MG63 (cell line): Measurements from ENCODE around the gene CHKA. TPM values are rescaled to one million over a fixed set of nuclear protein-coding genes. Genes with fewer than 3 reads are reported as not detected.

Experiments used
- DNase-seq: peaks from one replicate; pipeline ENCODE4 v3.0.0-alpha.2; 2020
- H3K27me3 ChIP-seq: fragments of 250-450 bp; sonication (Bioruptor Pico); 2 replicates; pipeline ENCODE4 v1.5.1; 2020; ENCODE audit warnings: mild to moderate bottlenecking, moderate library complexity
- H3K36me3 ChIP-seq: fragments of 250-450 bp; sonication (Bioruptor Pico); 2 replicates; pipeline ENCODE4 v1.5.1; 2020; ENCODE audit warnings: mild to moderate bottlenecking, moderate library complexity
- H3K4me3 ChIP-seq: fragments of 250-450 bp; sonication (Bioruptor Pico); 2 replicates; pipeline ENCODE4 v1.5.1; 2020; ENCODE audit warnings: mild to moderate bottlenecking, moderate library complexity
- H3K9me3 ChIP-seq: fragments of 250-450 bp; sonication (Bioruptor Pico); 2 replicates; pipeline ENCODE4 v1.5.1; 2020; ENCODE audit warnings: mild to moderate bottlenecking, moderate library complexity
- total RNA-seq: library from RNA; depleted of rRNA; stranded (reverse); fragments of >200 nt; shearing (Covaris generic); gene quantifications from 2 replicates; pipeline ENCODE4 v1.2.3, GENCODE V29; 2014; ENCODE audit warnings: low replicate concordance; rRNA removed

CHKA gene
- total RNA-seq, 1 experiment from 2014 or later: 6.8 TPM

GRCh38 chr11:68010090-68011041, 110.8 kb downstream of the CHKA start, which contains the start of gene ALDH3B1:
ALDH3B1 (plus strand) TSS chr11:68010327; CDS start chr11:68015298, 4,971 bp downstream.
- Histone ChIP-seq H3K36me3 (peaks cover 7% of the 10 kb centered on the region), H3K4me3 (peak within 1 kb of the TSS; percentile 54), H3K9me3 (no peaks in the 10 kb centered on the region), H3K27me3 (no peaks in the 10 kb centered on the region)
- DNase-seq: peak; percentile 97

DNA sequence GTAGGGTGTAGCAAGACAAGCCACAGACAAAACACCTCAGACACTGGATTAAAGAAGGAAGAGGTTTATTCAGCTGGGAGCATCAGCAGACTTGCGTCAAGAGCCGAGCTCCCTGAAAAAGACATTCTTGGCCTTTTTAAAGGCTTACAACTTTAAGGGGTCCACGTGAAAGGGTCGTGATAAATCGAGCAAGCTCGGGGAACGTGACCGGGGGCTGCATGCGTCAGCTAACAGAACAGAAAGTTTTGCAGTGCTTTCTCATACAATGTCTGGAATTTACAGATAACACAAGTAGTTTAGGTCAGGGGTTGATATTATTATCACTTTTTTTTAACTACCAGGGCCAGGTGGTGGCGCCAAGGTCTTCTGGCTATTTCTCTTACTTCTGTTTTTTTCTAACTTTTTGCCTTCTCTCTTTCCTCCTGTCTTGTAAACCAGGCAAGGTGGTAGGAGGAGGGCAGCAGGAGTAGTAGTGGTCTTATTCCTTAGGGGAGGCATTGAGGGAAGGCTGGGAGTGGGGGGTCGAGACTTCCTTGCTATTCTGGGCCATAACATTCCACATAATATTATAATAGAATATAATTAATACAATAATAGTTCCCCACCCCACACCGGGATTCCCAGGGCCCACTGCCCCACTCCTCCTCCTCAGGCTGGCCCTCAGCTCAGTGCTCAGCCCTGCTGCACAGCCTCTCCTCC, 111.6 kb downstream of the CHKA start:
- Histone ChIP-seq H3K27me3 (no peaks in the 10 kb centered on the region), H3K9me3 (no peaks in the 10 kb centered on the region), H3K36me3 (peaks cover 7% of the 10 kb centered on the region), H3K4me3 (peak overlapping the region; percentile 54)
- DNase-seq: no peak

DNA sequence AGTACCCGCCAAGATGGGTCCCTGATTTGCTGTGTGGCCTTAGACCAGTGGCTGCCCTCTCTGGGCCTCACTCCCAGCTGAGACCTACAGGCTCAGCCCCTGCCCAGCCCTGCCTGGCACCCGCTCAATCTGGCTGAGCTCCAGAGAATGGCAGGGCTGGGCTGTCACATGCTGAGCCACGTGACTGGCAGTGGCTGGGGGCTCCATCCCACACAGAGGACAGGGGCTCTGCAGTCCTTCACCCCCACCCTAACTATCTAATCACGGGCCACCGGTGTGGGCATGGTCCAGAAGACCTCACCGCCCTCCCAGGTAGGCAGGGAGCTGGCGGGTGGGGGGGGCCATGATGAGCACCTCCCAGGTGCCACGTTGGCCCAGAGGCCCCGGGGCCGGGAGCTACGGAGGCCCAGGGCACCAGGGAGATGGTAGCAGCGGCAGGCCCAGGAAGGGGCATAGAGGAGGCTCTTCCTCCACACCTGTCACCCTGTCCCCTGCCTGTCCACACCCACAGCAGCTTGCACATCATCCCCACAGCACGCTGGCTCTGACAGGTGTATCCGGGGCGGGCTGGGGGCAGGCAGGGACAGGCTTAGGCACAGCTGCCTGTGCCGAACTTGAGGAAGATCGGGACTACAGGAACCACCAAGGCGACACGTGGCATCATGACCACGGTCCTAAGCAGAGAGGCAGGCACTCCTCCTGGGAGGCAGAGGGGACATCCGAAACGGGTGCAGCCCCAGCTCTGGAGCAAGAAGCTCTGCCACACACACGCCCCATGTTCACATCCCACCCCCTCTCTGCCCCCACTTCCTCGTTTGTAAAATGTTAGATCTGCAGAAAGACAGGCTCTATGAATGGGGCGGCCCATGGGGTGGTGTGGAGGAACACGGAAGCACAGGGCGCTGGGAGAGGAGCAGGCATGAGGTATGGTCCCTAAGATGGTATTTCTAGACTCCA, 112.5 kb downstream of the CHKA start:
- Histone ChIP-seq H3K36me3 (peaks cover 2% of the 10 kb centered on the region), H3K9me3 (no peaks in the 10 kb centered on the region), H3K27me3 (no peaks in the 10 kb centered on the region), H3K4me3 (no peak overlapping the region)
- DNase-seq: no peak

- no peak for DNase-seq
- no peaks in the 10 kb centered on the region; the same call in 1 of the 2 replicates for H3K36me3 ChIP-seq
- no peaks in the 10 kb centered on the region for H3K9me3 ChIP-seq
- no peak overlapping the region for H3K4me3 ChIP-seq
- no peaks in the 10 kb centered on the region for H3K27me3 ChIP-seq
Measured at GRCh38 chr11:68007498-68008380, 113.4 kb downstream of the CHKA start.

DNA sequence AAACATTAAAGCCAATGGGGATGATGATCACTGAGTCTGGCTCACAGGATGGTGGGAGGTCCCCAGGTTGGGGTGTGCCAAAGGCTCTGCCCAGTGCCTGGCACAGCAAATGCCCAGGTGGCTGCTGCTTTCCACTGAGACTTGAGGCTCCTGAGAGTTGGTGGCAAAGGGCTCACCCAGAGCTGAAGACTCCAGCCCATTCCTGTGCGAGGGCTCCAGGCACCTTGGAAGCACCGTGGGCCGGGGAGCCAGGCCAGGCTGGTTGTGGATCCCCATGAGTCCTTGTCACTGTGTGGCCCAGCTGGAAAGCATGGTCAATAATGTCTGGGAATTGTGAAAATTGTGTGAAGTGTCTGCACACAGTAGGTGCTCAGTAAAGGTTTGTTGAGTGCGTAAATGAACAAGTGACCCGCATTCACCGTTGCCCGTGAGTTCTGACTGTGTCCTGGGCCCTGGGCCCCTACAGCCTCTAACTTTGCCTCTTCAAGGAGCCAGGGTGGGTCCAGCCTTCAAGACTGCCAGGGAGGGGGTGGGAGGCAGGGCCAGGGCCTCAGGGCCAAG, 114.5 kb downstream of the CHKA start:
- Histone ChIP-seq H3K36me3 (no peaks in the 10 kb centered on the region), H3K27me3 (no peaks in the 10 kb centered on the region), H3K9me3 (no peaks in the 10 kb centered on the region), H3K4me3 (no peak overlapping the region)
- no peak for DNase-seq

- DNase-seq: no peak
- Histone ChIP-seq H3K27me3 (no peaks in the 10 kb centered on the region), H3K4me3 (peak overlapping the region; percentile 53), H3K36me3 (no peaks in the 10 kb centered on the region), H3K9me3 (no peaks in the 10 kb centered on the region)
Measured at GRCh38 chr11:68004551-68005335, 116.4 kb downstream of the CHKA start.

DNA sequence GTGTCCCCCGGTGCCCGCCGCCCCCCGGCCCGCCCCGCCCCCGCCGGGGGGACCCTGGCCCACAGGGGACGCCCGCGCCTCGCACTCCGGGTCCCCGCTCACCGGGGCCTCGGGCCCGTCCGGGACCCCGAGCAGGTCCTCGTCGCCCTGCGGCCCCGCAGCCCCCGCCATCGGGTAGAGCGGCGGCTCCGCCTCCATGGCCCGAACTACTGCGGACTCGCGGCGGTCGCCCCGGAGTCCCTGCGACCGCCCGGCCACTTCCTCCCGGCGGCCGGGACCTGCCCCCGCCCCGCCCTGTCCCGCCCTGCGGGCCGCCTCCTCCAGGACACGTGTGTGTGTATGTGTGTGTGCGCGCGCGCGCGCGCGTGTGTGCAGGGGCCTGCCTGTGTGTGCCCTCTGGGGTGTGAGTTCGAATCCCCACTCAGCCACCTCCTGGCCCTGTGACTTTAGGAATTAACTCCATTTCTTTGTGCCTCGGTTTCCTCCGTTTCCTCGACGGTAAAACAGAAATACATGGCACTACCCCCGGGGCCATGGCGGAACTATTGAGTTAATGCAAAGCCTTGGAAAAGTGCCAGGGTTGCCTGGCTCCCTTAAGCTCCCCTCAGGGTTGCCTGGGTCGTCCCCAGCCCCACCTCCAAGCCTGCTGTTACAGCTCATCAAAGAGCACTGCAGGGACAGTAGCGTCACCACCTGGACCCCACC, 117.2 kb downstream of the CHKA start, which contains the start of gene UNC93B1:
Gene UNC93B1, minus strand, starts transcription at position 252 of the 705 bp plus-strand sequence. Its CDS starts 54 bp downstream, at position 198.
- peak within 1 kb of the TSS; percentile 53 for H3K4me3 ChIP-seq
- H3K9me3 ChIP-seq: no peaks in the 10 kb centered on the region
- DNase-seq: peak; percentile 90
- no peaks in the 10 kb centered on the region for H3K27me3 ChIP-seq
- H3K36me3 ChIP-seq: no peaks in the 10 kb centered on the region

DNA sequence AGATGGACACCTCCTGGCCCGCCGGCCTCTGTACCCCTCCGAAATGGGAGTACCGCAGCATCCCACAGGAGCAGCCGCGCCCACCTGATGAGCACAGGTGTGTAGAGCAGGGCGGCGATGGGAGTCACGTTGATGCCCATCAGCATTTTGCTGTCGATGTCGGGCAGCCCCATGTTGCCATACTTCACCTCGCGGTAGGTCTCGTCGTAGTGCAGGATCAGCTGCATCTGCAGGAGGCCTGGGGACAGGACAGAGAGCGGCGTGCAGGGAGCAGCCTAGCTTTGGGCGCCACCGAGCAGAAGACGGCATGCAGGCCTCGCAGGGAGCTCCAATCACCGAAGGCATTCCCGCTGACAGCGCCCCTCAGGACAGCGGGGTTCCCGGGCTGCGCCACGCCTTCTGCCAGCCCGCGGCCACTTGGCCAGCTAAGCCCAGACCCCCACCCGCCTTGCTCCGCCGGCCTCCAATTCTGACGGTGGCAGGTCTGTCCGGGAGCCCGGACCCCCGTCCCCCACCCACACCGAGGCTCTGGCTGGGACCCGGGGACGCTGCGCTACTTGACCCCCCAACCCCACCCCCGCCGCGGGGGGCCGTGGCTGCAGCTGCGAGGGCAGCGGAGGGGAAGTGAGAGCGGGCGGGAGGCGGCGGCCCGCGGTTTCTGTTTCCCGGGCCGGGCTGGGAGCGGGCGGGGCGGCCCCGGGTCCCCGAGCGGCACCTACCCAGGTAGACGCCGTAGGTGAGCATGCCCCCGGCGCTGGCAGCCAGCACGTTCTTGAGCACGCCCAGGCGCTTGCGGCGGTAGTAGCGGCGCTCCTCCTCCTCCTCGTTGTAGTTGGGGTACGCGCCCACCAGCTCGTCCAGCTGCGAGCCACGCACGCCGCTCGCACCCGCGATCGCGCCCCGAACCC, 118.0 kb downstream of the CHKA start:
- no peaks in the 10 kb centered on the region for H3K9me3 ChIP-seq
- H3K36me3 ChIP-seq: no peaks in the 10 kb centered on the region
- peak overlapping the region; percentile 53 for H3K4me3 ChIP-seq
- no peak for DNase-seq
- H3K27me3 ChIP-seq: no peaks in the 10 kb centered on the region

Other genes with a start within 250 kb of the CHKA start
- gene UNC93B1, start 117.3 kb downstream of the CHKA start, total RNA-seq: 21.0 and 37.7 TPM in 2 replicates
- gene ALDH3B1, start 111.1 kb downstream of the CHKA start, total RNA-seq: 7.5 and 14.0 TPM in 2 replicates
- 218 and 256 TPM in 2 replicates for gene NDUFS8, start 90.7 kb downstream of the CHKA start, total RNA-seq
- gene TCIRG1, start 82.4 kb downstream of the CHKA start, total RNA-seq: 26.4 and 36.9 TPM in 2 replicates
- 4.7 and 13.8 TPM in 2 replicates for gene KMT5B, start 91.9 kb upstream of the CHKA start, total RNA-seq
- 26.3 and 30.3 TPM in 2 replicates for gene C11orf24, start 150.6 kb upstream of the CHKA start, total RNA-seq
- 16.9 and 23.5 TPM in 2 replicates for gene LRP5, start 191.2 kb upstream of the CHKA start, total RNA-seq